Measurements from ENCODE around the gene ZNRF1. TPM values are rescaled to one million over a fixed set of nuclear protein-coding genes. Genes with fewer than 3 reads are reported as not detected.

ZNRF1 gene
- total and polyA plus RNA-seq, 10 of the 15 experiments (the other 5 are each of a cell fraction or from before 2014, with no cell fraction given) = 5.8 to 25.9 (median 14.3) TPM

- peak; percentile 68; the same call in 1 of the 2 replicates for TF ChIP-seq ZNF687 (IDR thresholded peaks at IDR 0.05)
- TF ChIP-seq, protein P1, sequence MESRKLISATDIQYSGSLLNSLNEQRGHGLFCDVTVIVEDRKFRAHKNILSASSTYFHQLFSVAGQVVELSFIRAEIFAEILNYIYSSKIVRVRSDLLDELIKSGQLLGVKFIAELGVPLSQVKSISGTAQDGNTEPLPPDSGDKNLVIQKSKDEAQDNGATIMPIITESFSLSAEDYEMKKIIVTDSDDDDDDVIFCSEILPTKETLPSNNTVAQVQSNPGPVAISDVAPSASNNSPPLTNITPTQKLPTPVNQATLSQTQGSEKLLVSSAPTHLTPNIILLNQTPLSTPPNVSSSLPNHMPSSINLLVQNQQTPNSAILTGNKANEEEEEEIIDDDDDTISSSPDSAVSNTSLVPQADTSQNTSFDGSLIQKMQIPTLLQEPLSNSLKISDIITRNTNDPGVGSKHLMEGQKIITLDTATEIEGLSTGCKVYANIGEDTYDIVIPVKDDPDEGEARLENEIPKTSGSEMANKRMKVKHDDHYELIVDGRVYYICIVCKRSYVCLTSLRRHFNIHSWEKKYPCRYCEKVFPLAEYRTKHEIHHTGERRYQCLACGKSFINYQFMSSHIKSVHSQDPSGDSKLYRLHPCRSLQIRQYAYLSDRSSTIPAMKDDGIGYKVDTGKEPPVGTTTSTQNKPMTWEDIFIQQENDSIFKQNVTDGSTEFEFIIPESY (IDR thresholded peaks at IDR 0.05) = no peak
- no peak for TF ChIP-seq ZNF384 (IDR thresholded peaks at IDR 0.05; ENCODE audit: borderline replicate concordance, low read depth, low read length)
- TF ChIP-seq POU2F2 (IDR thresholded peaks at IDR 0.05; ENCODE audit: borderline replicate concordance, low read depth, low read length) = no peak; the same call in 2 of the 3 replicates
- no peak for TF ChIP-seq ZBTB40 (IDR thresholded peaks at IDR 0.05; ENCODE audit: borderline replicate concordance)
- no peak for TF ChIP-seq ATF7 (IDR thresholded peaks at IDR 0.05; ENCODE audit: low read depth)
- no peak for TF ChIP-seq BCLAF1 (IDR thresholded peaks at IDR 0.05)
- TF ChIP-seq MYC (IDR thresholded peaks at IDR 0.05; ENCODE audit: insufficient read depth, insufficient read length, insufficient replicate concordance, low read length, severe bottlenecking) = peak; percentile 43
- TF ChIP-seq WRNIP1 (IDR thresholded peaks at IDR 0.05; ENCODE audit: borderline replicate concordance, low read depth, low read length) = no peak
- TF ChIP-seq NRF1 (conservative IDR thresholded peaks at IDR 0.05; ENCODE audit: low read depth, low read length) = no peak
- no peak for TF ChIP-seq RELA (IDR thresholded peaks at IDR 0.05; ENCODE audit: borderline replicate concordance, partially characterized antibody)
- TF ChIP-seq MLLT1 (IDR thresholded peaks at IDR 0.05) = 0 out of 2 replicates have a peak, but pooled peaks have one; percentile 50
- no peak for TF ChIP-seq MXI1 (IDR thresholded peaks at IDR 0.05; ENCODE audit: low read depth, low read length)
Measured at GRCh38 chr16:75074920-75075687, 76.3 kb downstream of the ZNRF1 start (continued).

All from GM12878 (cell line).